Spinal cord (tissue), 10 donors: ENCODE measurements around the gene TIMM8A. TPM values are rescaled to one million over a fixed set of nuclear protein-coding genes. Genes with fewer than 3 reads are reported as not detected.

ENCODE experiments used
- DNase-seq, 6 donors: peaks; one replicate each; pipeline versions ENCODE4 v3.0.0 to v3.0.0-alpha.2; 2013 to 2015; ENCODE audit warnings: low spot score in 6 of 6, low read depth in 4 of 6
- H3K27ac ChIP-seq: one replicate; pipeline ENCODE4 v1.5.1; 2013; ENCODE audit warnings: low read depth, low read length, control low read depth
- H3K27me3 ChIP-seq: one replicate; pipeline ENCODE4 v1.6.1; 2013; ENCODE audit warnings: low read length; ENCODE audit not compliant: control insufficient read depth, insufficient read depth
- H3K36me3 ChIP-seq: one replicate; pipeline ENCODE4 v1.6.1; 2013; ENCODE audit warnings: low read length; ENCODE audit not compliant: control insufficient read depth, insufficient read depth
- H3K4me1 ChIP-seq: one replicate; pipeline ENCODE4 v1.6.1; 2013; ENCODE audit warnings: low read length; ENCODE audit not compliant: control insufficient read depth, insufficient read depth
- H3K4me3 ChIP-seq: one replicate; pipeline ENCODE4 v1.5.1; 2013; ENCODE audit warnings: low read depth, low read length, control low read depth
- H3K9me3 ChIP-seq: one replicate; pipeline ENCODE4 v1.6.1; 2013; ENCODE audit warnings: low read length; ENCODE audit not compliant: control insufficient read depth, insufficient read depth
- WGBS: methylation state at CpG from one replicate; pipeline ENCODE4 v1.1.5; 2013; ENCODE audit warnings: missing lambda C conversion rate; ENCODE audit not compliant: insufficient coverage; 5-methylcytosine and 5-hydroxymethylcytosine counted together
- long read RNA-seq, 4 donors: transcript quantifications; one replicate each; lab custom pipeline, GENCODE V29; 2026
- polyA plus RNA-seq, 2 donors: library from polyadenylated mRNA; unstranded; fragments of 120-200 nt; gene quantifications; one replicate each; pipeline ENCODE4 v1.2.1, GENCODE V29; 2013; ENCODE audit not compliant: insufficient read length in 2 of 2
- total RNA-seq, 2 donors: library from RNA; depleted of rRNA in 1 of 2; stranded (reverse); fragments of 120-200 nt in 1 of 2; fragments of >200 nt in 1 of 2; gene quantifications; one replicate each; pipeline versions ENCODE4 v1.2.3 to v1.2.4, GENCODE V29; 2013 to 2014
- donor health status: healthy.

Gene TIMM8A, protein sequence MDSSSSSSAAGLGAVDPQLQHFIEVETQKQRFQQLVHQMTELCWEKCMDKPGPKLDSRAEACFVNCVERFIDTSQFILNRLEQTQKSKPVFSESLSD
- total RNA-seq (1 to 10 TPM; 4.2 to 5.7 TPM), polyA plus RNA-seq (10 to 100 TPM; 14.4 to 14.7 TPM)
- long read RNA-seq, donor 1, partial matches to known transcripts, result 0 of 2 reads
- long read RNA-seq, donor 1, other reads (novel, unspliced or antisense), result 0 of 2 reads
- long read RNA-seq, donor 2, partial matches to known transcripts, result 0 of 3 reads
- long read RNA-seq, donor 2, other reads (novel, unspliced or antisense), result 0 of 3 reads
- long read RNA-seq, donor 3, transcript TIMM8A-205 (2 exons, 1,194 nt), result major isoform, 5 of 5 reads
- long read RNA-seq, donor 3, partial matches to known transcripts, result 0 of 5 reads
- long read RNA-seq, donor 3, other reads (novel, unspliced or antisense), result 0 of 5 reads
- long read RNA-seq, donor 4, transcript TIMM8A-205 (2 exons, 1,194 nt), result major isoform, 7 of 7 reads
- long read RNA-seq, donor 4, partial matches to known transcripts, result 0 of 7 reads
- long read RNA-seq, donor 4, other reads (novel, unspliced or antisense), result 0 of 7 reads

DNA sequence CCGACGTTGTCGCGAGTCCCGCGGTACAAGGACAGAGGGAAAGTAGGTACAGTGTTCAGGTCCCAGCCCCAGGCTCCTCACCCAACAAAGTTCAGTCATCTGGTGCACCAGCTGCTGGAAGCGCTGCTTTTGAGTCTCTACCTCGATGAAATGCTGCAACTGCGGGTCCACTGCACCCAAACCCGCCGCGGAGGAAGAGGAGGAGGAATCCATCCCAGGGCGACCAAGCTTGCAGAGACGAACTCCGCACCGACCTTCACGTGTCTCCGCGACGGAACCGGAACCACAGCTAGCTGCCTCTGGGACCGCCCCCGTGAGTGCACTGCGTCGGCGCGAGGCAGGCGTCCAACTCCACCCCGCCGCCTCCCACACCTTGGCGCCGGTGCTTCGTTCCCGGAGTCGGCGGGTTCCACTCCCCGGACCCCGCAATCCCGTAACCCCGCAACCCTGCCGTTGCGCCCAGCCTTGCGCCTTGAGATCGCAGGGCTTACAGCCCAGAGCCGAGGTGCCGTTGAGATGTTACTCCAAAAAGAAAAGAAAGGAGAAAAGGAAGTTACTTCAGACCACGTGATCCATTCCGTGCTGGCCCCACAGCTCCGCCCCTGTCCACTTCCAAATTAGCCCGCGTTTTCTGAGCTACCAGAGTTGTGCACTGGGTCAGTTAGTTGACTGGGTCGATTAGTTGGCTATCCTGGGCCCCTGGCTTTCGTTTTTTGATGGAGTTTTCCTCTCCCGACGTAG, at the start of gene TIMM8A:
TIMM8A (minus strand) TSS at position 291 of the 741 bp plus-strand sequence; CDS start at position 213, 78 bp downstream.
- peak within 1 kb of the TSS; percentile 82 for H3K27ac ChIP-seq
- peak within 1 kb of the TSS; percentile 78 for H3K4me3 ChIP-seq
- peaks cover 3% of the 10 kb centered on the region for H3K4me1 ChIP-seq
- no peaks in the 10 kb centered on the region for H3K36me3 ChIP-seq
- peaks cover 2% of the 10 kb centered on the region for H3K27me3 ChIP-seq
- peak; percentile 35 to 89 (median 54) for DNase-seq
- 28% methylated on average over 51 of the region's 55 CpGs for WGBS
- no peaks in the 10 kb centered on the region for H3K9me3 ChIP-seq

DNA sequence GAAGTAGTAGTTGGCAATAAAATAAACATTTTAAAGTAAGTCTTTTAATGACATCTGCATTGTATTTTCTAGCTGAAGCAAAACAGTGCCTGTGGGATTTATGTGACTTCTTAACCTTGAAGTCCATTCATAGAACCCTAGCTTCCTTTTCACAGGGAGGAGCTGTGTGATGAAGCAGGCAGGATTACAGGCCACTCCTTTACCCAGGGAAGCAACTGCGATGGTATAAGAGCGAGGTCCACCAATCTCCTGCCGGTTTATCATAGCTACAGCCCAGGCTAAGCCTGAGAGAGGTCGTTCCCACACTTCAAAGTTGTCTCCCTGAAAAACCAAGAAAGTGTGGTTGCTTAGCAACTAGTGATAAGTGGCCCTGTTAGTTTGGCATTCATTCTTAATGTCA, 49.2 kb upstream of the TIMM8A start:
- Histone ChIP-seq H3K36me3 (no peaks in the 10 kb centered on the region), H3K27me3 (peaks cover 5% of the 10 kb centered on the region), H3K4me1 (no peaks in the 10 kb centered on the region), H3K27ac (no peak overlapping the region), H3K4me3 (no peak overlapping the region), H3K9me3 (no peaks in the 10 kb centered on the region)
- WGBS, result 40% methylated on average over 2 of the region's 4 CpGs
- DNase-seq, result no peak

DNA sequence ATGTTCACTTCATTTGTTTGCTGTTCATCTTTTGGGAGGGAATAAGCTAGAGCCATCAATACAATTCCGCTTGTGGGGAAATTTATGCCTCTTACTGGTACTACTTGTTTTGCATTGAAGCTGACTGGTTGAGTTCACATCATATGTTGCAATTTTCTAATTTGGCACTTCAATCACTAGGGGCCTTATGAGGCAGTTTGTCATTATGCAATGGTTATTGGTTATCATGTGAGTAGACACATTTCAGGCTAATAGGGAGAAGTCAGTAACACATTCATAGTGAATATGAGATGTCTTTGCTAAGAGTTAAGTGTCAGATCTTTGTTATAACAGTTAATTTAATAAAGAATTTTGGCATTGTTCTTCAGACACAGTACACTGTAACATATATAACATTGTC, 47.2 kb upstream of the TIMM8A start:
- WGBS, result no CpG with 5 or more reads among the region's 1 CpG
- H3K27ac ChIP-seq, result no peak overlapping the region

DNA sequence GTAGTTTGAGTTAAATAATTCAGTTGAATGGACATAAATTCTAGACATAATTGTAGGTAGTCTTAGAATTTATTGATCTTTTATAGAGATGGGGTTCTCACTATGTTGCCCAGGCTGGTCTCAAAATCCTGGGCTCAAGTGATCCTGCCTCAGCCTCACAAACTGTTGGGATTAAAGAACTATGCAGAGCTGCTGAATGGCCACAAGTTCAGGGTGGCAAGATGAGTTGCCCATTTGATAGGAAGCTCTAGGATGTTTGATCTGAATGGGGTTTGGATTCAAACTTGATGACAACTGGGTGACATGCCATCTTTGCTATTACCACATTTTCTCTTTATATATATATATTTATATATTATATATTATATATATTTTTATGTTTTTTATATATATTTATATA, 45.8 kb upstream of the TIMM8A start:
- Histone ChIP-seq H3K9me3 (no peaks in the 10 kb centered on the region), H3K27ac (no peak overlapping the region), H3K4me3 (no peak overlapping the region), H3K4me1 (peaks cover 3% of the 10 kb centered on the region), H3K27me3 (peaks cover 2% of the 10 kb centered on the region), H3K36me3 (no peaks in the 10 kb centered on the region)
- no peak for DNase-seq

More for the DNA sequence above, 47.2 kb upstream of the TIMM8A start:
- Histone ChIP-seq H3K4me3 (no peak overlapping the region), H3K36me3 (no peaks in the 10 kb centered on the region), H3K4me1 (no peaks in the 10 kb centered on the region), H3K27me3 (no peaks in the 10 kb centered on the region), H3K9me3 (no peaks in the 10 kb centered on the region)
- no peak for DNase-seq

DNA sequence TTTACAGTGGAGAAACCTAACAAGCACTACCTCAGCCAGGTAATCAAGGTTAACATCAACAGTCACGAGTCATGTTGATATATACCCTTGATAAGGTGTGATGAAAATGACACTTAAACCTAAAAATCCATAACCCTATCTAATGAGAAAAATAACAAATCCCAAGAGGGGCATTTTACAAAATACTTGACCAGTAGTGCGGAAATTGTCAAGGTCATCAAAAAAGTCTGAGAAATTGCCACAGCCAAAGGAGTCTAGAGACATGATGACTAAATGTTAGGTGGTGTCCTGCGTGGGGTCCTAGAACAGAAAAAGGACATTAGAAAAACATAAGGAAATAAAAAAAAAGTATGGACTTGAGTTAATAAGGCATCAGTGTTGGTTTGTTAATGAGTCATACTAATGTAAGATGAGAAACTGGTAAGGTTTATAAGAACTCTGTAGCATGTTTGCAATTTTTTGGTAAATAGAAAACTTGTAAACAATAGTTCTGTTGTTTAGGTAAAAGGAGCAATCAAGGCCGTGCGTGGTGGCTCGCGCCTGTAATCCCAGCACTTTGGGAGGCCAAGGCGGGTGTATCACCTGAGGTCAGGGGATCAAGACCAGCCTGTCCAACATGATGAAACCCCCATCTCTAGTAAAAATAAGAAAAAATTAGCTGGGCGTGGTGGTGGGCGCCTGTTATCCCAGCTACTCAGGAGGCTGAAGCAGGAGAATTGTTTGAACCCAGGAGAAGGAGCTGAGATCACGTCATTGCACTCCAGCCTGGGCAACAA, 45.2 kb upstream of the TIMM8A start:
- no peaks in the 10 kb centered on the region for H3K36me3 ChIP-seq
- no peak overlapping the region for H3K27ac ChIP-seq
- H3K27me3 ChIP-seq, result peaks cover 2% of the 10 kb centered on the region
- peaks cover 3% of the 10 kb centered on the region for H3K4me1 ChIP-seq
- no peak overlapping the region for H3K4me3 ChIP-seq
- no peak for DNase-seq
- H3K9me3 ChIP-seq, result no peaks in the 10 kb centered on the region
- WGBS, result 100% methylated on average over 4 of the region's 11 CpGs

DNA sequence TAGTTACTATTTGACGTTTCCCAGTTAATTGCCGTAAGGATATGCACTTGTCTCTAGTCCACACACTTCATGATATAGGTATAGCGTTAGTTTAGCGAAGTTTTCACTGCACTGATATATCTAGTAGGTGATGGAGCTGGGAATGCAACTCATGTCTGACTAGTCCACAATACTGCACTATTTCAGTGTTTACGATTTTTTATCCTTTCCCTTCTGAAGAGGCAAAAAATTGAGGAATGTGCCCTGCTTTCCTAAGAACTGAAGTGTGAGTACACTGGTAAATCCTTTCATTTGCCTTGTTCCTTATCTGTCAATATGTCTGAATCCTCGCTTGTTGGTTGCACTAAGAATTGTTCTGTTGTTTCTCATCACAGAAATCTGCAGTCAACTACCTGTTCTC, 43.3 kb upstream of the TIMM8A start:
- Histone ChIP-seq H3K4me3 (peak overlapping the region; percentile 67), H3K36me3 (no peaks in the 10 kb centered on the region), H3K4me1 (peaks cover 3% of the 10 kb centered on the region), H3K27ac (no peak overlapping the region), H3K27me3 (peaks cover 2% of the 10 kb centered on the region), H3K9me3 (no peaks in the 10 kb centered on the region)
- no peak for DNase-seq
- WGBS, result 63% methylated on average over 1 of the region's 6 CpGs

DNA sequence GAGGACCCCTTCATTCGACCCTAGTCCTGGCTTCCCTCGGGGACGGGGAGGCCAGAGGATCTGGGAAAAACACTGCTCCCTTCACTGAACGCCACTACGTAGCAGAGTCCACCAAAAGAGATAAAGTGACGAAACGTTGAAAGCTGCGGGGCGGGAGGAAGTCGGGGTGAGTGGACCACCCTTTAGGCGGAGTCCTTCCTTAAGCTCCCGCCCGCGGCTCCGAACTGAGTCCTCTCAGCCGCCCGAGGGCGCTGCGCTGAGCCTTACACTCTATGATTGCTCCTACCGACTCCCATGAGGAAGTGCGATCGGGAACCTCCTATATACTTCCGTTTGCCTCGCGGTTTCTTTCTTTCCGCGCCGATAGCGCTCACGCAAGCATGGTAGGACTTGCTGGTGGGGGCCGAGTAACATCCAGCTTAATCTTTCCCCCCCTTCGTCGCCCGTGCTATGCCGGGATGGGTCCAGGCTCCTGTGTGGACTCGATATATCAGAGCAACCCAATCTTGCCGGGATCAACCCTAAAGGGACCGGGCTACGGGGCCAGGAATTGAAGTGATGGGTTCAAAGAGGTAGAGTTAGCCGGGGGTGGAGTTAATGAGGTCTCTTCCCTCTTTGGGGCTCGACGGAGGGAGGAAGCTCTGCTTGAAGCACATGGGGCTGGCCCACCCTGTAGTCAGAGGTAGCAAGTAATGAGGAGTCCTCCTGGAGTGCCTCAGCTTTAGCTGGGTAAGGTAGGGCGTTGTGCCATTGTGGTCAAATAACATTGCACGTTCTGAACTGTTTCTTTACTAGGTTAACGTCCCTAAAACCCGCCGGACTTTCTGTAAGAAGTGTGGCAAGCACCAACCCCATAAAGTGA, 42.4 kb upstream of the TIMM8A start, which contains the start of gene RPL36A:
RPL36A (plus strand) TSS at position 348 of the 862 bp plus-strand sequence; CDS start at position 381, 33 bp downstream.
- Histone ChIP-seq H3K27ac (peak within 1 kb of the TSS; percentile 41), H3K36me3 (no peaks in the 10 kb centered on the region), H3K4me1 (peaks cover 3% of the 10 kb centered on the region), H3K4me3 (peak within 1 kb of the TSS; percentile 67), H3K9me3 (no peaks in the 10 kb centered on the region), H3K27me3 (peaks cover 2% of the 10 kb centered on the region)
- WGBS, result 32% methylated on average over 40 of the region's 47 CpGs
- peak; percentile 59 to 97 (median 72) for DNase-seq

DNA sequence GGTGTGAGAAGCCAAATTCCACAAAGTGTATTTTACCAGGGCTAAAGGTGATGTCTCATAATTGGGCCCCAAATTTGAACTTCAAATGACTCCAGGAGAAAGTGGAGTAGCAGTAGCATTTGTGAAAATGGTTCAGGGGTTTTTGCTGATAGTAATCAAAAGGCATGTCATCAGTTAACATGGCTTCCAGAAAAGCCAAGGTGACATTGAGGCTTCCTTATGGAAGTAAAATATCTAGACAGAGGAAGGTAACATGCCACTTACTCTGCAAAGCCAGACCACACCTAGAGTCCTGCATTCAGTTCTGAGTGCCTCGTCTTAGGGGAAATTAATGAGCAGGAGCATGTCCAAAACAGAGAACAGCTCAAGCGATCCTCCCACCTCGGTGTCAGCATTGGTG, 40.1 kb upstream of the TIMM8A start:
- no peaks in the 10 kb centered on the region for H3K9me3 ChIP-seq
- no peak overlapping the region for H3K4me3 ChIP-seq
- H3K36me3 ChIP-seq, result no peaks in the 10 kb centered on the region
- DNase-seq, result no peak
- WGBS, result 40% methylated on average over 1 of the region's 3 CpGs
- H3K27ac ChIP-seq, result no peak overlapping the region
- peaks cover 3% of the 10 kb centered on the region for H3K4me1 ChIP-seq
- H3K27me3 ChIP-seq, result peaks cover 2% of the 10 kb centered on the region
